ENCODE data around the gene NKD2. TPM values are rescaled to one million over a fixed set of nuclear protein-coding genes. Genes with fewer than 3 reads are reported as not detected.

The NKD2 gene
- total RNA-seq, 1 experiment from 2014 or later, result 20.4 TPM

GRCh38 chr5:1032551-1033027 lies 24.0 kb downstream of the NKD2 start:
- H3K4me3 ChIP-seq (replicated peaks in 1 of 2; ENCODE audit: low read depth in 1 of 2, low read length in 2 of 2), result no peak overlapping the region
- H3K36me3 ChIP-seq (ENCODE audit: control insufficient read depth in 1 of 2, insufficient read depth in 2 of 2, low read length in 2 of 2), result no peaks in the 10 kb centered on the region
- H4K20me1 ChIP-seq (ENCODE audit: insufficient read depth), result no peaks in the 10 kb centered on the region
- H3K79me2 ChIP-seq (ENCODE audit: insufficient read depth, low read length), result no peaks in the 10 kb centered on the region
- BruUV-seq (replicated peaks), result no TSS peak
- RAD21 ChIA-PET (ENCODE audit: low non-redundant PET in 1 of 2, low total read pairs in 2 of 2, uncharacterized antibody in 2 of 2, unreplicated experiment in 2 of 2), result no interaction called here
- ATAC-seq (no peak), DNase-seq (ENCODE audit: low read depth, low spot score) (no peak)
- H3K4me1 ChIP-seq (ENCODE audit: control insufficient read depth in 1 of 2, insufficient read depth in 2 of 2, low read length in 2 of 2), result no peaks in the 10 kb centered on the region
- POLR2A ChIA-PET, result no interaction called here
- intact Hi-C loops (cut with micrococcal nuclease), result no loop called here
- CTCF ChIA-PET, result no interaction called here
- TF ChIP-seq CTCF (IDR thresholded peaks at IDR 0.05 in 2 of 3, conservative IDR thresholded peaks at IDR 0.05 in 1 of 3; ENCODE audit: borderline replicate concordance in 1 of 3, insufficient read depth in 1 of 3, low read depth in 2 of 3, low read length in 2 of 3) (no peak), JUND (IDR thresholded peaks at IDR 0.05) (no peak), CEBPB (IDR thresholded peaks at IDR 0.05; ENCODE audit: low read depth) (no peak), RAD21 (IDR thresholded peaks at IDR 0.05; ENCODE audit: low read depth) (no peak), EZH2phosphoT487 (IDR thresholded peaks at IDR 0.05; ENCODE audit: borderline replicate concordance) (no peak), FOSL1 (IDR thresholded peaks at IDR 0.05; ENCODE audit: low read depth) (no peak), ZNF274 (IDR thresholded peaks at IDR 0.05; ENCODE audit: low read depth, low read length) (no peak), REST (IDR thresholded peaks at IDR 0.05; ENCODE audit: low read depth) (no peak), SIN3A (IDR thresholded peaks at IDR 0.05; ENCODE audit: low read depth) (no peak), ATF3 (IDR thresholded peaks at IDR 0.05) (no peak), SRF (IDR thresholded peaks at IDR 0.05; ENCODE audit: low read depth) (no peak), SP1 (IDR thresholded peaks at IDR 0.05; ENCODE audit: low read depth) (no peak), ZFX (IDR thresholded peaks at IDR 0.05) (no peak), POLR2A (IDR thresholded peaks at IDR 0.05; ENCODE audit: borderline replicate concordance, extremely low read depth, insufficient read depth, insufficient read length) (no peak), EZH2 (IDR thresholded peaks at IDR 0.05) (no peak), ELF1 (IDR thresholded peaks at IDR 0.05; ENCODE audit: borderline replicate concordance, low read depth) (no peak), ZBTB33 (IDR thresholded peaks at IDR 0.05; ENCODE audit: extremely low read depth, insufficient replicate concordance, low read length) (no peak), MAX (IDR thresholded peaks at IDR 0.05) (no peak)
- no peak overlapping the region for H3K9ac ChIP-seq (ENCODE audit: low read length)
- H3K9me3 ChIP-seq (ENCODE audit: control insufficient read depth in 1 of 2, insufficient read depth in 1 of 2, low read depth in 1 of 2, low read length in 2 of 2), result no peaks in the 10 kb centered on the region
- no peak overlapping the region for H3K4me2 ChIP-seq (ENCODE audit: low read length)
- no peak overlapping the region for H3K27ac ChIP-seq (ENCODE audit: low read depth, low read length)
- no peak overlapping the region for H2AFZ ChIP-seq (ENCODE audit: low read depth, low read length, poor library complexity, severe bottlenecking)
- H3K9me2 ChIP-seq (ENCODE audit: insufficient read depth), result no peaks in the 10 kb centered on the region
- H3K27me3 ChIP-seq (ENCODE audit: insufficient read depth, low read length), result no peaks in the 10 kb centered on the region

Measured in HCT116 (cell line).